IPS-15b (cell line): Measurements from ENCODE around the gene SLC25A29.

ENCODE experiments used
- H3K27me3 ChIP-seq: one replicate; pipeline ENCODE4 v1.6.1; 2013; ENCODE audit warnings: low read length; ENCODE audit not compliant: control insufficient read depth, insufficient read depth
- H3K36me3 ChIP-seq: one replicate; pipeline ENCODE4 v1.6.1; 2013; ENCODE audit warnings: low read length; ENCODE audit not compliant: control insufficient read depth, insufficient read depth
- H3K4me1 ChIP-seq: one replicate; pipeline ENCODE4 v1.6.1; 2013; ENCODE audit warnings: mild to moderate bottlenecking, low read length; ENCODE audit not compliant: control insufficient read depth, insufficient read depth
- H3K4me3 ChIP-seq: one replicate; pipeline ENCODE4 v1.5.1; 2013; ENCODE audit warnings: low read depth, low read length
- H3K9ac ChIP-seq: one replicate; pipeline ENCODE4 v1.6.1; 2013; ENCODE audit warnings: low read depth, mild to moderate bottlenecking, low read length
- H3K9me3 ChIP-seq: one replicate; pipeline ENCODE4 v1.6.1; 2013; ENCODE audit warnings: mild to moderate bottlenecking, low read length; ENCODE audit not compliant: control insufficient read depth, insufficient read depth

Gene SLC25A29

GRCh38 chr14:100341301-100342031, 35.2 kb upstream of the SLC25A29 start:
- H3K9me3 ChIP-seq: no peaks in the 10 kb centered on the region
- H3K4me3 ChIP-seq: no peak overlapping the region
- H3K9ac ChIP-seq: no peak overlapping the region
- H3K27me3 ChIP-seq: no peaks in the 10 kb centered on the region
- peaks cover 43% of the 10 kb centered on the region for H3K36me3 ChIP-seq
- no peaks in the 10 kb centered on the region for H3K4me1 ChIP-seq

- Histone ChIP-seq H3K4me3 (no peak overlapping the region), H3K9ac (no peak overlapping the region), H3K36me3 (peaks cover 35% of the 10 kb centered on the region), H3K27me3 (no peaks in the 10 kb centered on the region), H3K4me1 (no peaks in the 10 kb centered on the region), H3K9me3 (no peaks in the 10 kb centered on the region)
These were observed 34.2 kb upstream of the SLC25A29 start for GRCh38 chr14:100340423-100340813.

- H3K27me3 ChIP-seq: no peaks in the 10 kb centered on the region
- H3K9me3 ChIP-seq: no peaks in the 10 kb centered on the region
- no peak overlapping the region for H3K9ac ChIP-seq
- no peak overlapping the region for H3K4me3 ChIP-seq
- H3K36me3 ChIP-seq: peaks cover 35% of the 10 kb centered on the region
- no peaks in the 10 kb centered on the region for H3K4me1 ChIP-seq
These were observed 33.6 kb upstream of the SLC25A29 start for GRCh38 chr14:100339766-100340422.

- H3K9ac ChIP-seq: no peak overlapping the region
- no peak overlapping the region for H3K4me3 ChIP-seq
- H3K27me3 ChIP-seq: no peaks in the 10 kb centered on the region
- H3K4me1 ChIP-seq: no peaks in the 10 kb centered on the region
- H3K36me3 ChIP-seq: peaks cover 32% of the 10 kb centered on the region
- H3K9me3 ChIP-seq: no peaks in the 10 kb centered on the region
These were observed 30.6 kb upstream of the SLC25A29 start for GRCh38 chr14:100336618-100337530.

GRCh38 chr14:100334904-100335303, 28.7 kb upstream of the SLC25A29 start:
- H3K4me3 ChIP-seq: no peak overlapping the region
- no peaks in the 10 kb centered on the region for H3K9me3 ChIP-seq
- peaks cover 26% of the 10 kb centered on the region for H3K36me3 ChIP-seq
- no peaks in the 10 kb centered on the region for H3K27me3 ChIP-seq
- no peak overlapping the region for H3K9ac ChIP-seq
- no peaks in the 10 kb centered on the region for H3K4me1 ChIP-seq

- Histone ChIP-seq H3K27me3 (no peaks in the 10 kb centered on the region), H3K9me3 (no peaks in the 10 kb centered on the region), H3K4me3 (no peak overlapping the region), H3K9ac (no peak overlapping the region), H3K36me3 (peaks cover 20% of the 10 kb centered on the region), H3K4me1 (no peaks in the 10 kb centered on the region)
These were observed 27.6 kb upstream of the SLC25A29 start for GRCh38 chr14:100333827-100334226.

GRCh38 chr14:100333311-100333710, 27.1 kb upstream of the SLC25A29 start:
- Histone ChIP-seq H3K27me3 (no peaks in the 10 kb centered on the region), H3K9ac (no peak overlapping the region), H3K36me3 (peaks cover 20% of the 10 kb centered on the region), H3K4me1 (no peaks in the 10 kb centered on the region), H3K4me3 (no peak overlapping the region), H3K9me3 (no peaks in the 10 kb centered on the region)

GRCh38 chr14:100332797-100333196, 26.6 kb upstream of the SLC25A29 start:
- H3K4me3 ChIP-seq: no peak overlapping the region
- H3K9ac ChIP-seq: no peak overlapping the region
- H3K27me3 ChIP-seq: no peaks in the 10 kb centered on the region
- no peaks in the 10 kb centered on the region for H3K4me1 ChIP-seq
- H3K9me3 ChIP-seq: no peaks in the 10 kb centered on the region
- H3K36me3 ChIP-seq: peaks cover 16% of the 10 kb centered on the region

GRCh38 chr14:100332071-100332639, 25.9 kb upstream of the SLC25A29 start:
- Histone ChIP-seq H3K9ac (no peak overlapping the region), H3K36me3 (peaks cover 12% of the 10 kb centered on the region), H3K27me3 (no peaks in the 10 kb centered on the region), H3K4me1 (no peaks in the 10 kb centered on the region), H3K9me3 (no peaks in the 10 kb centered on the region), H3K4me3 (no peak overlapping the region)

GRCh38 chr14:100330388-100330931, 24.2 kb upstream of the SLC25A29 start:
- Histone ChIP-seq H3K9ac (no peak overlapping the region), H3K4me1 (no peaks in the 10 kb centered on the region), H3K27me3 (no peaks in the 10 kb centered on the region), H3K4me3 (no peak overlapping the region), H3K9me3 (no peaks in the 10 kb centered on the region), H3K36me3 (peaks cover 4% of the 10 kb centered on the region)

- Histone ChIP-seq H3K36me3 (peaks cover 4% of the 10 kb centered on the region), H3K4me1 (no peaks in the 10 kb centered on the region), H3K9ac (no peak overlapping the region), H3K4me3 (no peak overlapping the region), H3K27me3 (no peaks in the 10 kb centered on the region), H3K9me3 (no peaks in the 10 kb centered on the region)
These were observed 23.7 kb upstream of the SLC25A29 start for GRCh38 chr14:100330007-100330344.
